ENCODE measurements around the gene CLEC12A. TPM values are rescaled to one million over a fixed set of nuclear protein-coding genes. Genes with fewer than 3 reads are reported as not detected.

Gene CLEC12A
- not detected in 5 replicates for total RNA-seq (2022; extraction: Qiagen RNA extraction)

DNA sequence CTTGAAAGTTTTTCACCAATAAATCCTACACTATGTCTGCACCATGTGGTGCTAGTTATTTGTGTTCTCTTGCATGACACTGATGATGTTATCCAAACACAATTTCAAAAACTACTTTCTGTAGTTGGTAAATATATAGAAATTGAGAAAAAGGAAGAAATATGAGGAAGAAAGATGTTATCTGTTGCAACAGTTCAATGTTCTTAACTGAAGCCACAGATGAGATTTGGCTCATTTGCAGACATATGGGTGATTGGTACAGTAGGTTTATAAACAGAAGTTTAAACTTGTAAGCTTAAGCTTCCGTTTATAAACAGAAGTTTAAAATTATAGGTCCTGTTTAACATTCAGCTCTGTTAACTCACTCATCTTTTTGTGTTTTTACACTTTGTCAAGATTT lies at the start of gene CLEC12A:
Gene CLEC12A, plus strand, starts transcription at position 229 of the 400 bp plus-strand sequence. CDS start 188 bp downstream, outside the sequence.

DNA sequence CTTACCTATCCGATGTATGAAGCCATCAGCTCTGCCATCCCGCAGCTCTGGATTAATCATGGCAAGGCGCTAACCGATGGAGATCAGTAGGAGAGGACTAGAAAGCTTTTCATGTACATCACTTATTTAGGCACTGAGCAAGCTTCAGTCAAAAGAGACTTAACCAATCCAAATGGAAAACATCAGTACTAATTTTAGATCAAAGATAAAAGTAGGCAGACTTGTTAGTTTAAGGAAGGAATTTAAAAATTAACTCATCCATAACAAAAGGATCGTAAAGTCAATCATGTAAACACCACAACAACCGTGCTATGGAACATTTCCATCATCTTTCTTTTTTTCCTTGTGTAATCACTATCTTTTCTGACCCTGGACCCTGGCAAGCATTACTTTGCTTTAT lies 38.9 kb upstream of the CLEC12A start, which contains the start of gene CLEC2A:
Gene CLEC2A, minus strand, starts transcription at position 101 of the 400 bp plus-strand sequence. Its CDS starts 41 bp downstream, at position 60.

DNA sequence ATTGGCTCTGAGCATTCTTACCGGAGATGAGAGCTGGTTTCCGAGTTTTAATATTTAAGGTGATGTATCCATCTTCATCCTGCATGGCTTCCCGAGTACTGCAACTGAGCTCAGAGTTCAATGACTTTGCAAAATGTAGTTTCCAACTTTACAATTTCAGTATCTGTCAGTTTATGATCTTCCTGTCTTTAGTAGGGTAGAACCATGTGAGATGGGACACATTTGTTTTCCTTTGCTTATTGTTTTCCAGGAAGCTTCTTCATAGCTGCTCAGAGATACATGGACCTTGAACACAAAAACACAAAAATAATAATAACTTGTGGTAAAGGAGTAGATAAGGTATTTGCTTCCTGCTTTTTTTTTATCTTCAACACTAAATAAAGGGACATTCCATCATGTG lies 27.8 kb downstream of the CLEC12A start, which contains the start of gene CLEC1B:
Gene CLEC1B, minus strand, starts transcription at position 106 of the 400 bp plus-strand sequence. Its CDS starts 21 bp downstream, at position 85.

DNA sequence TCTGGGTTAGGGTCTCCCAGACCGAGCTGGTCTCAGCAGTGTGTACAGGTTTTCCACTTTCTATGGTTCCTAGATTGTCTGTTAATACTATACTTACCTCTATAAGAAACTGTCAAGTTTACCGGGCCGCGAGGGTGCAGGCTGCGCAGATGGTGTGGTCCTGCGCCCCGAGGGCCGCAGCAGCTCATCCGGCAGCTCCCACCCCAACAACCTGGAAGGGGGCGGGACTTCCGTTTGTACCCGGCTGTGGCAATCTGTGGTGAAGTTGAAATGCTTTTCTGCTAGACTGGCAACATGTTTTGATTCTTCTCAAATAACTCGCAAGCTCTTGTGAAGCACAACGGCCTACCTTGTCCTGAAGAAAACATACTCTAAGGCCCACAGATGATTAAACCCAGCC lies 59.2 kb downstream of the CLEC12A start, which contains the start of gene CLEC9A:
Gene CLEC9A, plus strand, starts transcription at position 237 of the 400 bp plus-strand sequence. CDS start 22,006 bp downstream, outside the sequence.

Other genes starting within 250 kb of the CLEC12A start
- gene CLECL1, start 238.3 kb upstream of the CLEC12A start, total RNA-seq (2022; extraction: Qiagen RNA extraction): not detected in 5 replicates
- gene CD69, start 210.5 kb upstream of the CLEC12A start, total RNA-seq (2022; extraction: Qiagen RNA extraction): not detected in 5 replicates
- not detected in 5 replicates for gene KLRF1, start 143.9 kb upstream of the CLEC12A start, total RNA-seq (2022; extraction: Qiagen RNA extraction)
- gene CLEC2B, start 102.1 kb upstream of the CLEC12A start, total RNA-seq (2022; extraction: Qiagen RNA extraction): 1.4 to 1.6 TPM (median 1.4 TPM) in 5 replicates
- not detected in 5 replicates for gene KLRF2, start 89.9 kb upstream of the CLEC12A start, total RNA-seq (2022; extraction: Qiagen RNA extraction)
- not detected in 5 replicates for gene CLEC2A, start 39.0 kb upstream of the CLEC12A start, total RNA-seq (2022; extraction: Qiagen RNA extraction)
- not detected in 5 replicates for gene CLEC1B, start 27.7 kb downstream of the CLEC12A start, total RNA-seq (2022; extraction: Qiagen RNA extraction)
- not detected in 5 replicates for gene CLEC12B, start 39.2 kb downstream of the CLEC12A start, total RNA-seq (2022; extraction: Qiagen RNA extraction)
- gene CLEC9A, start 59.3 kb downstream of the CLEC12A start, total RNA-seq (2022; extraction: Qiagen RNA extraction): not detected in 5 replicates
- gene CLEC1A, start 127.6 kb downstream of the CLEC12A start, total RNA-seq (2022; extraction: Qiagen RNA extraction): not detected in 5 replicates
- gene CLEC7A, start 158.8 kb downstream of the CLEC12A start, total RNA-seq (2022; extraction: Qiagen RNA extraction): not detected in 5 replicates
- 0.73 to 1.9 TPM (median 1.1 TPM) in 5 replicates for gene OLR1, start 200.7 kb downstream of the CLEC12A start, total RNA-seq (2022; extraction: Qiagen RNA extraction)
- 0.06 to 0.28 TPM (median 0.22 TPM) in 5 replicates for gene TMEM52B, start 207.6 kb downstream of the CLEC12A start, total RNA-seq (2022; extraction: Qiagen RNA extraction)
- gene GABARAPL1, start 241.5 kb downstream of the CLEC12A start, total RNA-seq (2022; extraction: Qiagen RNA extraction): 31.7 to 40.9 TPM (median 39.1 TPM) in 5 replicates